HepG2 (cell line): Measurements from ENCODE around the gene POU2F2.

Experiments
- CBX2 ChIP-seq, 2 experiments: fragments of 200-600 bp in 1 of 2; sonication (generic); formaldehyde crosslinking in 1 of 2; IDR thresholded peaks; 2 replicates each; pipeline versions ENCODE4 v1.7.0 to v1.8.1; 2018 to 2022; ENCODE audit warnings: low read depth in 2 of 2, low read length in 1 of 2, mild to moderate bottlenecking in 1 of 2, missing genetic modification reagents in 1 of 2
- CTCF ChIP-seq: sonication (generic); formaldehyde crosslinking; IDR thresholded peaks from 2 replicates; pipeline ENCODE4 v1.5.0; 2020; ENCODE audit warnings: mild to moderate bottlenecking, missing genetic modification reagents, moderate library complexity
- ELK4 ChIP-seq: sonication (generic); formaldehyde crosslinking; IDR thresholded peaks from 2 replicates; pipeline ENCODE4 v1.9.0; 2021; ENCODE audit warnings: missing genetic modification reagents, borderline replicate concordance
- EP300 ChIP-seq, 3 experiments: sonication (generic) in 1 of 3; formaldehyde crosslinking in 1 of 3; IDR thresholded peaks; 2 replicates each; pipeline versions ENCODE4 v1.5.1 to v1.6.1; 2011 to 2020; ENCODE audit warnings: low read depth in 2 of 3, low read length in 2 of 3, borderline replicate concordance in 1 of 3, improper control_type of control experiment in 1 of 3, mild to moderate bottlenecking in 1 of 3, missing genetic modification reagents in 1 of 3, moderate library complexity in 1 of 3
- KLF11 ChIP-seq: IDR thresholded peaks from 2 replicates; pipeline ENCODE4 v1.6.1; 2016; ENCODE audit warnings: missing compliant biosample characterization
- POLR2A ChIP-seq, 2 experiments: IDR thresholded peaks; 2 replicates each; pipeline ENCODE4 v1.6.1; 2011; ENCODE audit warnings: low read depth in 2 of 2, low read length in 2 of 2, mild to moderate bottlenecking in 1 of 2, moderate library complexity in 1 of 2; ENCODE audit not compliant: insufficient read depth in 1 of 2
- SIN3A ChIP-seq: IDR thresholded peaks from 2 replicates; pipeline ENCODE4 v1.6.1; 2011; ENCODE audit warnings: low read depth, mild to moderate bottlenecking, control low read depth, low read length, borderline replicate concordance
- SNRNP70 ChIP-seq: fragments of 200-400 bp; formaldehyde crosslinking; IDR thresholded peaks from 2 replicates; pipeline ENCODE4 v1.6.1; 2017; ENCODE audit warnings: mild to moderate bottlenecking, low read depth, low read length, moderate library complexity
- SRF ChIP-seq: IDR thresholded peaks from 2 replicates; pipeline ENCODE4 v1.6.1; 2011; ENCODE audit warnings: mild to moderate bottlenecking, low read depth, low read length, moderate library complexity
- ZKSCAN8 ChIP-seq: IDR thresholded peaks from 2 replicates; pipeline ENCODE4 v1.6.1; 2016; ENCODE audit warnings: borderline replicate concordance, missing genetic modification reagents, missing compliant biosample characterization
- ZNF780A ChIP-seq: sonication (generic); formaldehyde crosslinking; IDR thresholded peaks from 2 replicates; pipeline ENCODE4 v1.8.0; 2022; ENCODE audit warnings: mild to moderate bottlenecking, missing genetic modification reagents, moderate library complexity
- TF ChIP-seq, protein P1 (sequence below): sonication (generic); formaldehyde crosslinking; IDR thresholded peaks from 2 replicates; pipeline ENCODE4 v1.5.0; 2020; ENCODE audit warnings: missing genetic modification reagents

DNA sequence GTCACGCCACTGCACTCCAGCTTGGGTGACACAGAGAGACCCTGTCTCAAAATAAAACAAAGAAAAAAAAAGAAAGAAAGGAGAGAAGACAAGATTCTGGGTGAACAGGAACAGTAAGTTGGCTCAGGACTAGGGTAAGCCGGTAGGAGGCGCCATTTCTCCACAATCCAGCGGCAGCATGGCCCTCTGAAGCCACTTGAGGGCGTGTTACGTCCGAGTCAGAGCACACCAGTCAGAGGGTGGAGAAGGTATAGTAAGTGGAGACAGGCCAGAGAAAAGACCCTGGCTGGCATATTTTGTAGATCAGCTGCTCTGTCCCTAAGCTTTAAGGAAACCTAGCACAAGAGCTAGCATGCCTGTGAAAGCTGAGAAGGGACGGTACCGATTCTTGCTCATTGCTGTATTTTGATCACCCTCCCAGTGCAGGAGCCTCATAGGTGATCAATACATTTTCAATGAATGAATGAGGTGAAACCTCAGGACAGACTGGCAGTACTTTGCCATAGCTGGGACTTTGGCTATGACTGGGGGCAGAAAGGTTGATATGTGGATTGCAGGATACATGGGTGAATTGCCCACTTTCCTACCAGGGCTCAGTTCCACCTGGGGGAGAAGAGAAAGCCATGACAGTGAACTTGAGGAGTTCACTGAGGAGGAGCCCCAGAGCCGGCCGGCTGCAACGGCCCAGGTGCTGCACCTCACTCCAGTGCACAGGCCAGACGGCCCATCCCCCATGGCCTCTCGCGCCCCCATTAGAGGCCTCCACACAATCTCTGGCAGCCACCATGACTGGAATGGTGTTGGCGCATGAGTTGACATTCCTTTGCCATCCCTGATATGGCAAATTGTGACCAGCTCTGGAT is 23.5 kb downstream of the POU2F2 start:
- TF ChIP-seq, protein P1, sequence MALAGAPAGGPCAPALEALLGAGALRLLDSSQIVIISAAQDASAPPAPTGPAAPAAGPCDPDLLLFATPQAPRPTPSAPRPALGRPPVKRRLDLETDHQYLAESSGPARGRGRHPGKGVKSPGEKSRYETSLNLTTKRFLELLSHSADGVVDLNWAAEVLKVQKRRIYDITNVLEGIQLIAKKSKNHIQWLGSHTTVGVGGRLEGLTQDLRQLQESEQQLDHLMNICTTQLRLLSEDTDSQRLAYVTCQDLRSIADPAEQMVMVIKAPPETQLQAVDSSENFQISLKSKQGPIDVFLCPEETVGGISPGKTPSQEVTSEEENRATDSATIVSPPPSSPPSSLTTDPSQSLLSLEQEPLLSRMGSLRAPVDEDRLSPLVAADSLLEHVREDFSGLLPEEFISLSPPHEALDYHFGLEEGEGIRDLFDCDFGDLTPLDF: no peak
- no peak for TF ChIP-seq CBX2 (IDR thresholded peaks at IDR 0.05; ENCODE audit: low read depth, low read length)
- no peak for TF ChIP-seq CBX2 (CRISPR knock-in tag; IDR thresholded peaks at IDR 0.05; ENCODE audit: low read depth)
- no peak for TF ChIP-seq SRF
- no peak for TF ChIP-seq KLF11 (CRISPR knock-in tag)
- no peak for TF ChIP-seq ZNF780A
- no peak for TF ChIP-seq SNRNP70
- TF ChIP-seq EP300 (IDR thresholded peaks at IDR 0.05; ENCODE audit: low read depth in 2 of 2, low read length in 2 of 2): no peak
- no peak for TF ChIP-seq EP300 (CRISPR knock-in tag; IDR thresholded peaks at IDR 0.05; ENCODE audit: borderline replicate concordance)
- TF ChIP-seq CTCF (CRISPR knock-in tag): peak; percentile 96
- no peak for TF ChIP-seq POLR2A (IDR thresholded peaks at IDR 0.05; ENCODE audit: insufficient read depth in 1 of 2, low read depth in 2 of 2, low read length in 2 of 2)
- TF ChIP-seq ZKSCAN8 (CRISPR knock-in tag): no peak
- no peak for TF ChIP-seq ELK4 (CRISPR knock-in tag)
- TF ChIP-seq SIN3A: no peak
